Mucosa of descending colon (tissue), 3 donors: ENCODE data around the gene CDC42EP4. TPM values are rescaled to one million over a fixed set of nuclear protein-coding genes. Genes with fewer than 3 reads are reported as not detected.
A peak's percentile ranks its signal among the peaks of the same experiment; 100 is the strongest.

Experiments
- ATAC-seq: fragments of 200-7000 bp; cut with Tn5 transposase; one replicate; pipeline ENCODE4 v1.9.1; 2020; ENCODE audit warnings: mild to moderate bottlenecking, moderate library complexity
- DNase-seq, 3 donors: peaks; one replicate each; pipeline ENCODE4 v3.0.0-alpha.2; 2020
- H3K36me3 ChIP-seq: fragments of 200-600 bp; one replicate; pipeline ENCODE4 v1.8.0; 2021; ENCODE audit warnings: low read depth, mild to moderate bottlenecking
- H3K4me1 ChIP-seq: fragments of 200-600 bp; one replicate; pipeline ENCODE4 v1.8.0; 2021; ENCODE audit warnings: low read depth, mild to moderate bottlenecking
- H3K4me3 ChIP-seq: fragments of 200-600 bp; one replicate; pipeline ENCODE4 v1.8.0; 2021; ENCODE audit warnings: mild to moderate bottlenecking
- H3K9me3 ChIP-seq: fragments of 200-600 bp; one replicate; pipeline ENCODE4 v1.8.0; 2021; ENCODE audit warnings: mild to moderate bottlenecking
- intact Hi-C, 2 donors: fragments of 100-400 bp; cut with DNase I in 1 of 2; cut with micrococcal nuclease in 1 of 2; formaldehyde crosslinking; loops; one replicate each; pipeline versions ENCODE4 v1.11.0 to v1.11.1; 2022; cut with DNase I, micrococcal nuclease
- total RNA-seq, 3 donors: library from RNA; stranded (reverse); fragmentation: NEBNext Ultra II Directional in 2 of 3; extraction: Animal tissue kit (Norgen Biotek cat#: 25700) in 2 of 3; gene quantifications; one replicate each; pipeline versions ENCODE4 v1.2.1 to v1.2.4, GENCODE V29; 2021 to 2023
- TF ChIP-seq, protein P1 (sequence below): fragments of 200-600 bp; IDR thresholded peaks from one replicate; pipeline ENCODE4 v1.8.0; 2022; ENCODE audit warnings: antibody characterized with exemption, mild to moderate bottlenecking
- donor health status: DM: no; HTN: no; CAD: no; lungs with moderate emphysema.
- donor health status: DM: no; HTN: no; CAD: no.
- donor health status: DM: no; HTN: yes; CAD: no.

Gene CDC42EP4
- total RNA-seq, 3 donors from 2014 or later: 54.6 to 95.2 (median 75.9) TPM

DNA sequence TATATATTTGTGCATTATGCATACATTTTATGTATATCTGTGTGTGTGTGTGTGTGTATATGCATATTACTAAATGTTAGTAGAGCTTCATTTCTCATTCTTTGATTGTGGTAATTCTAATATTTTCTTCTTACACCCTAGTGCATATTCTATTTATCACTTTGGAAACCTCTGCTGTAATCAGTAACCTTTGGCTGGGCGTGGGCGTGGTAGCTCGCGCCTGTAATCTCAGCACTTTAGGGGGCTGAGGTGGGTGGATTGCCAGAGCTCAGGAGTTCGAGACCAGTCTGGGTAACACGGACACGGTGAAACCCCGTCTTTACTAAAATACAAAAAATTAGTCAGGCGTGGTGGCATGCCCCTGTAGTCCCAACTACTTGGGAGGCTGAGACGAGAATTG, 77.1 kb downstream of the CDC42EP4 start:
- TF ChIP-seq, protein P1, sequence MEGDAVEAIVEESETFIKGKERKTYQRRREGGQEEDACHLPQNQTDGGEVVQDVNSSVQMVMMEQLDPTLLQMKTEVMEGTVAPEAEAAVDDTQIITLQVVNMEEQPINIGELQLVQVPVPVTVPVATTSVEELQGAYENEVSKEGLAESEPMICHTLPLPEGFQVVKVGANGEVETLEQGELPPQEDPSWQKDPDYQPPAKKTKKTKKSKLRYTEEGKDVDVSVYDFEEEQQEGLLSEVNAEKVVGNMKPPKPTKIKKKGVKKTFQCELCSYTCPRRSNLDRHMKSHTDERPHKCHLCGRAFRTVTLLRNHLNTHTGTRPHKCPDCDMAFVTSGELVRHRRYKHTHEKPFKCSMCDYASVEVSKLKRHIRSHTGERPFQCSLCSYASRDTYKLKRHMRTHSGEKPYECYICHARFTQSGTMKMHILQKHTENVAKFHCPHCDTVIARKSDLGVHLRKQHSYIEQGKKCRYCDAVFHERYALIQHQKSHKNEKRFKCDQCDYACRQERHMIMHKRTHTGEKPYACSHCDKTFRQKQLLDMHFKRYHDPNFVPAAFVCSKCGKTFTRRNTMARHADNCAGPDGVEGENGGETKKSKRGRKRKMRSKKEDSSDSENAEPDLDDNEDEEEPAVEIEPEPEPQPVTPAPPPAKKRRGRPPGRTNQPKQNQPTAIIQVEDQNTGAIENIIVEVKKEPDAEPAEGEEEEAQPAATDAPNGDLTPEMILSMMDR: no peak
- peaks cover 37% of the 10 kb centered on the region for H3K4me1 ChIP-seq
- no peaks in the 10 kb centered on the region for H3K9me3 ChIP-seq
- H3K36me3 ChIP-seq: no peaks in the 10 kb centered on the region
- intact Hi-C loops: no loop called here
- ATAC-seq (no peak), DNase-seq (peak in 1 of 3 donors; percentile 74)
- no peak overlapping the region for H3K4me3 ChIP-seq

Other genes starting within 250 kb of the CDC42EP4 start
- gene SLC39A11, start 219.3 kb downstream of the CDC42EP4 start, total RNA-seq: 10 to 100 TPM; 31.6 to 71.6 (median 51.6) TPM
- gene SSTR2, start 147.0 kb downstream of the CDC42EP4 start, total RNA-seq: 1 to 10 TPM in 2 of 3 donors, under 1 TPM in 1; 0.89 to 3.2 (median 1.8) TPM
- 10 to 100 TPM; 55.7 to 66.0 (median 57.9) TPM for gene COG1, start 118.9 kb downstream of the CDC42EP4 start, total RNA-seq
- gene CPSF4L, start 50.1 kb downstream of the CDC42EP4 start, total RNA-seq: not detected